K562 (cell line): ENCODE results near the gene DHDDS. TPM values are rescaled to one million over a fixed set of nuclear protein-coding genes. Genes with fewer than 3 reads are reported as not detected.

Source experiments
- ARID4B ChIP-seq: sonication (generic); formaldehyde crosslinking; IDR thresholded peaks from 2 replicates; pipeline ENCODE4 v1.8.0; 2022; ENCODE audit warnings: mild to moderate bottlenecking, missing genetic modification reagents
- BACH1 ChIP-seq: fragments of 200-800 bp; sonication (Bioruptor generic); IDR thresholded peaks from 2 replicates; pipeline ENCODE4 v1.6.1; 2016; ENCODE audit warnings: missing genetic modification characterization, missing compliant biosample characterization
- ELF4 ChIP-seq: fragments of 450-650 bp; formaldehyde crosslinking; IDR thresholded peaks from 2 replicates; pipeline ENCODE4 v1.4.0; 2022; ENCODE audit warnings: missing genetic modification characterization
- ETV1 ChIP-seq: fragments of 450-650 bp; conservative IDR thresholded peaks from 2 replicates; pipeline ENCODE4 v1.6.1; 2016; ENCODE audit warnings: missing genetic modification characterization, control low read depth, low read depth, missing compliant biosample characterization
- MECOM ChIP-seq: fragments of 250-450 bp; sonication (Bioruptor Pico); IDR thresholded peaks from 2 replicates; pipeline ENCODE4 v1.8.0; 2022; ENCODE audit warnings: inconsistent platforms
- MNT ChIP-seq, 2 experiments: fragments of 450-650 bp; conservative IDR thresholded peaks; 2 replicates each; pipeline ENCODE4 v1.6.1; 2017; ENCODE audit warnings: mild to moderate bottlenecking in 2 of 2, moderate library complexity in 2 of 2
- NFIC ChIP-seq: fragments of 450-650 bp; IDR thresholded peaks from 2 replicates; pipeline ENCODE4 v1.6.1; 2017; ENCODE audit warnings: mild to moderate bottlenecking, inconsistent platforms
- POLR2H ChIP-seq: IDR thresholded peaks from 2 replicates; pipeline ENCODE4 v1.6.1; 2016; ENCODE audit warnings: missing genetic modification characterization, low read depth, mild to moderate bottlenecking, control low read depth, missing compliant biosample characterization, moderate library complexity
- RERE ChIP-seq: sonication (generic); formaldehyde crosslinking; IDR thresholded peaks from 2 replicates; pipeline ENCODE4 v1.8.0; 2023; ENCODE audit warnings: missing genetic modification reagents, mild to moderate bottlenecking, borderline replicate concordance
- TRIM24 ChIP-seq, 2 experiments: fragments of 450-650 bp; IDR thresholded peaks; 2 replicates each; pipeline ENCODE4 v1.6.1; 2016
- TRIM28 ChIP-seq: fragments of 450-650 bp; IDR thresholded peaks from 2 replicates; pipeline ENCODE4 v1.6.1; 2017
- ZKSCAN3 ChIP-seq: fragments of 250-450 bp; sonication (Bioruptor Pico); IDR thresholded peaks from 2 replicates; pipeline ENCODE4 v1.4.0; 2020
- polyA plus RNA-seq, 8 experiments: library from polyadenylated mRNA; depleted of rRNA in 4 of 8; stranded (reverse) in 5 of 8; unstranded in 3 of 8; fragments of >200 nt; fragmentation: Nextera tagmentation in 2 of 8; fragmentation: Illumina TruSeq in 1 of 8; extraction: Ambion mirVana in 2 of 8; extraction: Trizol in 1 of 8; gene quantifications; 2 replicates each; pipeline versions ENCODE4 v1.2.1 to v1.2.3, GENCODE V29; 2011 to 2014; ENCODE audit warnings: inconsistent platforms in 1 of 8, missing spikeins in 1 of 8
- total RNA-seq, 7 experiments: library from RNA; depleted of rRNA in 6 of 7; stranded (reverse); fragments of >200 nt in 6 of 7; fragmentation: Illumina TruSeq in 2 of 7; extraction: Trizol in 2 of 7; gene quantifications; 2 replicates each; pipeline versions ENCODE4 v1.2.1 to v1.2.3, GENCODE V29; 2011 to 2021; ENCODE audit warnings: low replicate concordance in 1 of 7

Gene DHDDS
- total and polyA plus RNA-seq, 9 of the 15 experiments (the other 6 are each of a cell fraction or from before 2014, with no cell fraction given) = 33.3 to 55.0 (median 44.3) TPM

- TF ChIP-seq RERE (CRISPR knock-in tag) (no peak), BACH1 (tag) (no peak; the same call in 1 of the 2 replicates), POLR2H (tag) (peak; percentile 73), NFIC (peak; percentile 56), MNT (conservative IDR thresholded peaks at IDR 0.05) (peak; percentile 100), MECOM (no peak), ARID4B (CRISPR knock-in tag) (peak; percentile 99), TRIM28 (peak; percentile 42; the same call in 1 of the 2 replicates), ETV1 (tag) (peak; percentile 60; the same call in 1 of the 2 replicates), ELF4 (peak; percentile 90), TRIM24 (IDR thresholded peaks at IDR 0.05) (0 out of 4 replicates have a peak, but pooled peaks of 1 of the 2 experiments have one; percentile 30), ZKSCAN3 (CRISPR knock-in tag) (no peak)
Observed at GRCh38 chr1:26431979-26432695, at the start of gene DHDDS (continued).
